Measurements from ENCODE around the gene ZNF512B.

DNA sequence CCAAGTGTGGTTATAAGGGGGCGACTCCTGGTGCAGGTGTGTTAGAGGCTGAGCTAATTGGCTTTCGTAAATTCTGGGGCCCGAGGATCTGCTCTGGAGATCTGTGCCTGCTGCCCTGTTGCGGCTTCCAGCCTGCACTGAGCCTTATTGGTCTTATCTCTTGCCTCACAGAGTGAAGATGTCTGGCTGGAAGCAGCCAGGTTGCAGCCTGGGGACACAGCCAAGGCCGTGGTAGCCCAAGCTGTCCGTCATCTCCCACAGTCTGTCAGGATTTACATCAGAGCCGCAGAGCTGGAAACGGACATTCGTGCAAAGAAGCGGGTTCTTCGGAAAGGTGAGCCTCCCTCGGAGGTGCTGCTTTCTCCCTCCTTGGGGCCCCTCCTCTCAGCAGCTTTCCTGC lies 31.2 kb upstream of the ZNF512B start:
- TF ChIP-seq, protein P1, sequence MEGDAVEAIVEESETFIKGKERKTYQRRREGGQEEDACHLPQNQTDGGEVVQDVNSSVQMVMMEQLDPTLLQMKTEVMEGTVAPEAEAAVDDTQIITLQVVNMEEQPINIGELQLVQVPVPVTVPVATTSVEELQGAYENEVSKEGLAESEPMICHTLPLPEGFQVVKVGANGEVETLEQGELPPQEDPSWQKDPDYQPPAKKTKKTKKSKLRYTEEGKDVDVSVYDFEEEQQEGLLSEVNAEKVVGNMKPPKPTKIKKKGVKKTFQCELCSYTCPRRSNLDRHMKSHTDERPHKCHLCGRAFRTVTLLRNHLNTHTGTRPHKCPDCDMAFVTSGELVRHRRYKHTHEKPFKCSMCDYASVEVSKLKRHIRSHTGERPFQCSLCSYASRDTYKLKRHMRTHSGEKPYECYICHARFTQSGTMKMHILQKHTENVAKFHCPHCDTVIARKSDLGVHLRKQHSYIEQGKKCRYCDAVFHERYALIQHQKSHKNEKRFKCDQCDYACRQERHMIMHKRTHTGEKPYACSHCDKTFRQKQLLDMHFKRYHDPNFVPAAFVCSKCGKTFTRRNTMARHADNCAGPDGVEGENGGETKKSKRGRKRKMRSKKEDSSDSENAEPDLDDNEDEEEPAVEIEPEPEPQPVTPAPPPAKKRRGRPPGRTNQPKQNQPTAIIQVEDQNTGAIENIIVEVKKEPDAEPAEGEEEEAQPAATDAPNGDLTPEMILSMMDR (conservative IDR thresholded peaks at IDR 0.05) = no peak
- no peak for TF ChIP-seq ZFX (IDR thresholded peaks at IDR 0.05)

All from C4-2B (cell line).